SK-N-SH treated with all-trans-retinoic acid at 6 μM for 48 hours (cell line): ENCODE measurements around the gene NLRP7.
"Not testable (repeated sequence)": the region's sequence is repeated elsewhere in the genome, so short reads cannot be mapped to it uniquely, and the experiment has no call there.

Experiments used
- ATAC-seq: fragments of 200-7000 bp; cut with Tn5 transposase; 3 replicates; pipeline ENCODE4 v1.9.1; 2020; ENCODE audit warnings: mild to moderate bottlenecking, moderate library complexity
- ARNTL ChIP-seq: fragments of 450-650 bp; formaldehyde crosslinking; IDR thresholded peaks from 2 replicates; pipeline ENCODE4 v1.5.0; 2020; ENCODE audit warnings: low read depth, mild to moderate bottlenecking, moderate library complexity, borderline replicate concordance
- BACH2 ChIP-seq: fragments of 250-450 bp; sonication (Bioruptor Pico); IDR thresholded peaks from 2 replicates; pipeline ENCODE4 v1.9.0; 2021; ENCODE audit warnings: mild to moderate bottlenecking, borderline replicate concordance
- CREB5 ChIP-seq: fragments of 250-450 bp; sonication (Bioruptor Pico); IDR thresholded peaks from 2 replicates; pipeline ENCODE4 v1.5.1; 2020; ENCODE audit warnings: low read depth, mild to moderate bottlenecking, moderate library complexity
- CSDC2 ChIP-seq: fragments of 250-450 bp; sonication (Bioruptor Pico); IDR thresholded peaks from 2 replicates; pipeline ENCODE4 v1.5.0; 2020; ENCODE audit warnings: mild to moderate bottlenecking, moderate library complexity
- CSRNP3 ChIP-seq: fragments of 250-450 bp; sonication (Bioruptor Pico); IDR thresholded peaks from 2 replicates; pipeline ENCODE4 v1.5.1; 2021; ENCODE audit warnings: mild to moderate bottlenecking, moderate library complexity
- ESRRG ChIP-seq: fragments of 250-450 bp; sonication (Bioruptor Pico); IDR thresholded peaks from 2 replicates; pipeline ENCODE4 v1.6.1; 2021; ENCODE audit warnings: mild to moderate bottlenecking
- GLIS3 ChIP-seq: fragments of 250-450 bp; sonication (Bioruptor Pico); IDR thresholded peaks from 2 replicates; pipeline ENCODE4 v1.5.0; 2020; ENCODE audit warnings: mild to moderate bottlenecking, moderate library complexity
- OSR1 ChIP-seq: fragments of 250-450 bp; sonication (Bioruptor Pico); IDR thresholded peaks from 2 replicates; pipeline ENCODE4 v1.8.0; 2022; ENCODE audit warnings: moderate library complexity, mild to moderate bottlenecking, inconsistent platforms
- PATZ1 ChIP-seq: fragments of 250-450 bp; sonication (Bioruptor Pico); IDR thresholded peaks from 2 replicates; pipeline ENCODE4 v1.8.0; 2020; ENCODE audit warnings: mild to moderate bottlenecking, moderate library complexity, borderline replicate concordance
- PPARA ChIP-seq: fragments of 250-450 bp; sonication (Bioruptor Pico); IDR thresholded peaks from 2 replicates; pipeline ENCODE4 v1.5.0; 2020; ENCODE audit warnings: mild to moderate bottlenecking, borderline replicate concordance
- RARB ChIP-seq: fragments of 250-450 bp; sonication (Bioruptor Pico); IDR thresholded peaks from 2 replicates; pipeline ENCODE4 v1.8.0; 2021; ENCODE audit warnings: mild to moderate bottlenecking, moderate library complexity
- SNAI2 ChIP-seq: fragments of 250-450 bp; sonication (Bioruptor Pico); IDR thresholded peaks from 2 replicates; pipeline ENCODE4 v1.5.0; 2020; ENCODE audit warnings: mild to moderate bottlenecking, moderate library complexity
- TCF4 ChIP-seq: fragments of 250-450 bp; sonication (Bioruptor Pico); IDR thresholded peaks from 2 replicates; pipeline ENCODE4 v1.8.0; 2021; ENCODE audit warnings: mild to moderate bottlenecking, moderate library complexity, borderline replicate concordance
- TOX ChIP-seq: fragments of 250-450 bp; sonication (Bioruptor Pico); IDR thresholded peaks from 2 replicates; pipeline ENCODE4 v1.8.0; 2021; ENCODE audit warnings: mild to moderate bottlenecking, moderate library complexity, borderline replicate concordance
- TSHZ2 ChIP-seq: fragments of 250-450 bp; sonication (Bioruptor Pico); IDR thresholded peaks from 2 replicates; pipeline ENCODE4 v1.5.0; 2020; ENCODE audit warnings: mild to moderate bottlenecking, moderate library complexity
- ZC3H10 ChIP-seq: fragments of 250-450 bp; sonication (Bioruptor Pico); IDR thresholded peaks from 2 replicates; pipeline ENCODE4 v1.5.1; 2021; ENCODE audit warnings: mild to moderate bottlenecking, moderate library complexity
- ZFP3 ChIP-seq: fragments of 250-450 bp; sonication (Bioruptor Pico); IDR thresholded peaks from 2 replicates; pipeline ENCODE4 v1.5.0; 2020; ENCODE audit warnings: mild to moderate bottlenecking, moderate library complexity
- ZFP30 ChIP-seq: fragments of 450-650 bp; formaldehyde crosslinking; IDR thresholded peaks from 2 replicates; pipeline ENCODE4 v1.5.0; 2022; ENCODE audit warnings: mild to moderate bottlenecking, moderate library complexity
- ZNF565 ChIP-seq: fragments of 450-650 bp; formaldehyde crosslinking; conservative IDR thresholded peaks from 2 replicates; pipeline ENCODE4 v1.5.0; 2020; ENCODE audit warnings: low read depth, mild to moderate bottlenecking, moderate library complexity
- ZNF70 ChIP-seq: fragments of 450-650 bp; formaldehyde crosslinking; IDR thresholded peaks from 2 replicates; pipeline ENCODE4 v1.5.0; 2020; ENCODE audit warnings: mild to moderate bottlenecking, moderate library complexity
- ZNF8 ChIP-seq: fragments of 450-650 bp; formaldehyde crosslinking; IDR thresholded peaks from 2 replicates; pipeline ENCODE4 v1.5.0; 2020; ENCODE audit warnings: mild to moderate bottlenecking, moderate library complexity

NLRP7 gene

GRCh38 chr19:54969647-54970046, 22.3 kb upstream of the NLRP7 start:
- no peak for TF ChIP-seq RARB (CRISPR knock-in tag)
- no peak for TF ChIP-seq ARNTL (CRISPR knock-in tag)
- TF ChIP-seq CSRNP3 (CRISPR knock-in tag), result no peak
- no peak for TF ChIP-seq SNAI2 (CRISPR knock-in tag)
- TF ChIP-seq ZFP30 (CRISPR knock-in tag), result no peak
- TF ChIP-seq CSDC2 (CRISPR knock-in tag), result no peak
- TF ChIP-seq OSR1 (CRISPR knock-in tag), result no peak
- no peak for TF ChIP-seq ESRRG (CRISPR knock-in tag)
- TF ChIP-seq TOX (CRISPR knock-in tag), result no peak
- TF ChIP-seq GLIS3 (CRISPR knock-in tag), result no peak
- no peak for TF ChIP-seq CREB5
- no peak for TF ChIP-seq TSHZ2
- TF ChIP-seq BACH2 (CRISPR knock-in tag), result no peak
- no peak for TF ChIP-seq PATZ1 (CRISPR knock-in tag)
- TF ChIP-seq TCF4 (CRISPR knock-in tag), result no peak
- TF ChIP-seq ZNF8 (CRISPR knock-in tag), result no peak
- no peak for TF ChIP-seq PPARA
- no peak for TF ChIP-seq ZFP3 (CRISPR knock-in tag)
- TF ChIP-seq ZNF70, result no peak
- no peak for ATAC-seq

- TF ChIP-seq ZNF565 (CRISPR knock-in tag) (no peak), GLIS3 (CRISPR knock-in tag) (no peak)
- ATAC-seq, result no peak
Observed at GRCh38 chr19:54967611-54968010, 20.3 kb upstream of the NLRP7 start.

- ATAC-seq, result not testable (repeated sequence)
Observed at GRCh38 chr19:54965055-54965454, 17.7 kb upstream of the NLRP7 start.

GRCh38 chr19:54959840-54960239, 12.5 kb upstream of the NLRP7 start:
- no peak for ATAC-seq
- no peak for TF ChIP-seq ZC3H10
- TF ChIP-seq CSRNP3 (CRISPR knock-in tag), result no peak
- no peak for TF ChIP-seq SNAI2 (CRISPR knock-in tag)
- no peak for TF ChIP-seq ESRRG (CRISPR knock-in tag)
